SU-DHL-6 (cell line): ENCODE results near the gene VWDE.

ENCODE experiments used
- EZH2phosphoT487 ChIP-seq: fragments of 200-600 bp; sonication (generic), shearing (Covaris generic); conservative IDR thresholded peaks from 2 replicates; pipeline ENCODE4 v1.6.1; 2018; ENCODE audit warnings: mild to moderate bottlenecking, antibody characterized with exemption, low read length, moderate library complexity, mixed read lengths
- TF ChIP-seq, protein P1 (sequence below): fragments of 200-600 bp; sonication (generic); IDR thresholded peaks from one replicate; pipeline ENCODE4 v1.5.1; 2017; ENCODE audit warnings: antibody characterized with exemption, mild to moderate bottlenecking, low read length, moderate library complexity; ENCODE audit not compliant: insufficient read depth, poor library complexity, severe bottlenecking

DNA sequence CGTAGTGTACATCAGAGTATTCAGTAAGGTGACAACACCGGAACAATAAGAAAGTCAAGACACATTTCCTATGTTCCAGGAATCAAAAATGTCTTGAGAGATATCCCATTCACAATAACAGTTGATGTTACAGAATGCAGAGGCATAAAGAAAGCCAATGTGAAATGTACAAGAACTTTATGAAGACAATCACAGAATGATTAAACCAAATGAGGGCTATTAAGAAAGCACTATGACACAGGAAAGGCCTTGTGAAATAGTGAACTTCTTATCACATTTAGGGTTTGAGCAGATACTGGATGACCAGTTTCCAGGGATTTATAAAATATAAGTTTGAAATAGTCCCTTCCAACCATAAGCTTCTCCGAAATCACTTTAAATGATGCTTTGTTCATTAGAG, 52.7 kb downstream of the VWDE start:
- TF ChIP-seq, protein P1, sequence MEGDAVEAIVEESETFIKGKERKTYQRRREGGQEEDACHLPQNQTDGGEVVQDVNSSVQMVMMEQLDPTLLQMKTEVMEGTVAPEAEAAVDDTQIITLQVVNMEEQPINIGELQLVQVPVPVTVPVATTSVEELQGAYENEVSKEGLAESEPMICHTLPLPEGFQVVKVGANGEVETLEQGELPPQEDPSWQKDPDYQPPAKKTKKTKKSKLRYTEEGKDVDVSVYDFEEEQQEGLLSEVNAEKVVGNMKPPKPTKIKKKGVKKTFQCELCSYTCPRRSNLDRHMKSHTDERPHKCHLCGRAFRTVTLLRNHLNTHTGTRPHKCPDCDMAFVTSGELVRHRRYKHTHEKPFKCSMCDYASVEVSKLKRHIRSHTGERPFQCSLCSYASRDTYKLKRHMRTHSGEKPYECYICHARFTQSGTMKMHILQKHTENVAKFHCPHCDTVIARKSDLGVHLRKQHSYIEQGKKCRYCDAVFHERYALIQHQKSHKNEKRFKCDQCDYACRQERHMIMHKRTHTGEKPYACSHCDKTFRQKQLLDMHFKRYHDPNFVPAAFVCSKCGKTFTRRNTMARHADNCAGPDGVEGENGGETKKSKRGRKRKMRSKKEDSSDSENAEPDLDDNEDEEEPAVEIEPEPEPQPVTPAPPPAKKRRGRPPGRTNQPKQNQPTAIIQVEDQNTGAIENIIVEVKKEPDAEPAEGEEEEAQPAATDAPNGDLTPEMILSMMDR, result no peak
- no peak for TF ChIP-seq EZH2phosphoT487
